SJCRH30 (cell line): Measurements from ENCODE around the gene SPAG6. TPM values are rescaled to one million over a fixed set of nuclear protein-coding genes. Genes with fewer than 3 reads are reported as not detected.

ENCODE experiments used
- DNase-seq, 2 experiments: peaks; one replicate each; pipeline ENCODE4 v3.0.0-alpha.2; 2015 to 2020
- H3K27ac ChIP-seq: fragments of 250-450 bp; sonication (Bioruptor Pico); 2 replicates; pipeline ENCODE4 v1.5.1; 2020; ENCODE audit warnings: mild to moderate bottlenecking, moderate library complexity
- H3K27me3 ChIP-seq: fragments of 250-450 bp; sonication (Bioruptor Pico); 2 replicates; pipeline ENCODE4 v1.5.1; 2020; ENCODE audit warnings: mild to moderate bottlenecking, moderate library complexity
- H3K36me3 ChIP-seq: fragments of 250-450 bp; sonication (Bioruptor Pico); 2 replicates; pipeline ENCODE4 v1.5.1; 2020; ENCODE audit warnings: mild to moderate bottlenecking, moderate library complexity
- H3K4me1 ChIP-seq: fragments of 250-450 bp; sonication (Bioruptor Pico); 2 replicates; pipeline ENCODE4 v1.5.1; 2020; ENCODE audit warnings: mild to moderate bottlenecking, moderate library complexity
- H3K4me3 ChIP-seq: fragments of 250-450 bp; sonication (Bioruptor Pico); 2 replicates; pipeline ENCODE4 v1.5.1; 2020; ENCODE audit warnings: mild to moderate bottlenecking, moderate library complexity
- H3K9me3 ChIP-seq: fragments of 250-450 bp; sonication (Bioruptor Pico); replicated peaks from 2 replicates; pipeline ENCODE4 v1.5.1; 2020; ENCODE audit warnings: mild to moderate bottlenecking, moderate library complexity
- total RNA-seq: library from RNA; depleted of rRNA; stranded (reverse); fragments of >200 nt; shearing (Covaris generic); gene quantifications from 2 replicates; pipeline ENCODE4 v1.2.3, GENCODE V29; 2014

Gene SPAG6
- total RNA-seq, 1 experiment from 2014 or later = 1.3 TPM

- no peak for DNase-seq
- H3K9me3 ChIP-seq = no peaks in the 10 kb centered on the region
- no peak overlapping the region for H3K4me3 ChIP-seq
- H3K4me1 ChIP-seq = no peaks in the 10 kb centered on the region
- H3K27ac ChIP-seq = no peak overlapping the region
- H3K36me3 ChIP-seq = peaks cover 30% of the 10 kb centered on the region
- H3K27me3 ChIP-seq = no peaks in the 10 kb centered on the region
Measured at GRCh38 chr10:22332116-22332692, 13.1 kb upstream of the SPAG6 start.

- H3K27ac ChIP-seq = no peak overlapping the region
- peaks cover 20% of the 10 kb centered on the region for H3K36me3 ChIP-seq
- no peaks in the 10 kb centered on the region for H3K9me3 ChIP-seq
- no peak for DNase-seq
- H3K27me3 ChIP-seq = no peaks in the 10 kb centered on the region
- no peaks in the 10 kb centered on the region for H3K4me1 ChIP-seq
- no peak overlapping the region for H3K4me3 ChIP-seq
Measured at GRCh38 chr10:22333167-22333974, 11.9 kb upstream of the SPAG6 start.

GRCh38 chr10:22333975-22334282, 11.4 kb upstream of the SPAG6 start:
- Histone ChIP-seq H3K36me3 (peaks cover 14% of the 10 kb centered on the region), H3K27me3 (no peaks in the 10 kb centered on the region), H3K4me3 (no peak overlapping the region), H3K27ac (no peak overlapping the region), H3K4me1 (no peaks in the 10 kb centered on the region), H3K9me3 (no peaks in the 10 kb centered on the region)
- no peak for DNase-seq

- H3K9me3 ChIP-seq = no peaks in the 10 kb centered on the region
- no peaks in the 10 kb centered on the region for H3K27me3 ChIP-seq
- peaks cover 8% of the 10 kb centered on the region for H3K36me3 ChIP-seq
- H3K4me1 ChIP-seq = no peaks in the 10 kb centered on the region
- H3K4me3 ChIP-seq = no peak overlapping the region
- no peak overlapping the region for H3K27ac ChIP-seq
- no peak for DNase-seq
Measured at GRCh38 chr10:22334414-22335172, 10.7 kb upstream of the SPAG6 start.

GRCh38 chr10:22335173-22335933, 9.9 kb upstream of the SPAG6 start:
- Histone ChIP-seq H3K36me3 (no peaks in the 10 kb centered on the region; the same call in 1 of the 2 replicates), H3K27me3 (no peaks in the 10 kb centered on the region), H3K4me3 (no peak overlapping the region), H3K9me3 (no peaks in the 10 kb centered on the region), H3K4me1 (no peaks in the 10 kb centered on the region), H3K27ac (no peak overlapping the region)
- DNase-seq = no peak

GRCh38 chr10:22338185-22338900, 7.0 kb upstream of the SPAG6 start:
- Histone ChIP-seq H3K9me3 (no peaks in the 10 kb centered on the region), H3K27me3 (no peaks in the 10 kb centered on the region), H3K36me3 (no peaks in the 10 kb centered on the region), H3K27ac (no peak overlapping the region), H3K4me3 (no peak overlapping the region), H3K4me1 (peaks cover 3% of the 10 kb centered on the region; the same call in 1 of the 2 replicates)
- DNase-seq = no peak

GRCh38 chr10:22338931-22339330, 6.4 kb upstream of the SPAG6 start:
- Histone ChIP-seq H3K4me3 (no peak overlapping the region), H3K9me3 (no peaks in the 10 kb centered on the region), H3K27me3 (no peaks in the 10 kb centered on the region), H3K27ac (no peak overlapping the region), H3K4me1 (peaks cover 3% of the 10 kb centered on the region; the same call in 1 of the 2 replicates), H3K36me3 (no peaks in the 10 kb centered on the region)
- no peak for DNase-seq

- DNase-seq = no peak
- Histone ChIP-seq H3K36me3 (no peaks in the 10 kb centered on the region), H3K27me3 (no peaks in the 10 kb centered on the region), H3K4me1 (peaks cover 3% of the 10 kb centered on the region; the same call in 1 of the 2 replicates), H3K27ac (peak overlapping the region; percentile 95), H3K9me3 (no peaks in the 10 kb centered on the region), H3K4me3 (peak overlapping the region; percentile 96)
Measured at GRCh38 chr10:22339761-22340328, 5.5 kb upstream of the SPAG6 start.

GRCh38 chr10:22340329-22341189, 4.7 kb upstream of the SPAG6 start:
- Histone ChIP-seq H3K9me3 (no peaks in the 10 kb centered on the region), H3K27me3 (no peaks in the 10 kb centered on the region), H3K27ac (peak overlapping the region; percentile 95), H3K4me3 (peak overlapping the region; percentile 96), H3K4me1 (peaks cover 3% of the 10 kb centered on the region; the same call in 1 of the 2 replicates), H3K36me3 (no peaks in the 10 kb centered on the region)
- peak; percentile 90 to 91 for DNase-seq

GRCh38 chr10:22341190-22341925, 3.9 kb upstream of the SPAG6 start:
- H3K9me3 ChIP-seq = no peaks in the 10 kb centered on the region
- peak overlapping the region; percentile 95 for H3K27ac ChIP-seq
- H3K36me3 ChIP-seq = no peaks in the 10 kb centered on the region
- DNase-seq = no peak
- H3K4me3 ChIP-seq = peak overlapping the region; percentile 96
- H3K4me1 ChIP-seq = peaks cover 3% of the 10 kb centered on the region; the same call in 1 of the 2 replicates
- no peaks in the 10 kb centered on the region for H3K27me3 ChIP-seq

- no peaks in the 10 kb centered on the region for H3K36me3 ChIP-seq
- no peak for DNase-seq
- H3K27ac ChIP-seq = no peak overlapping the region
- peaks cover 3% of the 10 kb centered on the region; the same call in 1 of the 2 replicates for H3K4me1 ChIP-seq
- peak overlapping the region; percentile 96 for H3K4me3 ChIP-seq
- H3K27me3 ChIP-seq = no peaks in the 10 kb centered on the region
- H3K9me3 ChIP-seq = no peaks in the 10 kb centered on the region
Measured at GRCh38 chr10:22341926-22342196, 3.4 kb upstream of the SPAG6 start.

- Histone ChIP-seq H3K9me3 (no peaks in the 10 kb centered on the region), H3K27me3 (no peaks in the 10 kb centered on the region), H3K27ac (no peak overlapping the region), H3K36me3 (no peaks in the 10 kb centered on the region), H3K4me1 (peaks cover 3% of the 10 kb centered on the region; the same call in 1 of the 2 replicates), H3K4me3 (no peak overlapping the region)
- DNase-seq = no peak
Measured at GRCh38 chr10:22342421-22342820, 2.9 kb upstream of the SPAG6 start.

- Histone ChIP-seq H3K9me3 (no peaks in the 10 kb centered on the region), H3K4me3 (no peak overlapping the region), H3K27me3 (no peaks in the 10 kb centered on the region), H3K27ac (no peak overlapping the region), H3K36me3 (no peaks in the 10 kb centered on the region), H3K4me1 (peaks cover 3% of the 10 kb centered on the region; the same call in 1 of the 2 replicates)
- DNase-seq = no peak
Measured at GRCh38 chr10:22343731-22344130, 1.6 kb upstream of the SPAG6 start.
